GM12892 (cell line): ENCODE measurements around the gene HJURP.

Experiments used
- DNase-seq: peaks from one replicate; pipeline ENCODE4 v3.0.0; 2011; ENCODE audit not compliant: insufficient read length
- FAIRE-seq: peaks from 2 replicates; lab custom pipeline; 2011; peaks lifted over from hg19 to GRCh38; lab: Jason Lieb, UNC
- POLR2A ChIP-seq: IDR thresholded peaks from 2 replicates; pipeline ENCODE4 v1.6.1; 2011; ENCODE audit warnings: low read depth, low read length, control low read depth
- POLR2AphosphoS5 ChIP-seq: IDR thresholded peaks from 2 replicates; pipeline ENCODE4 v1.6.1; 2011; ENCODE audit warnings: low read depth, low read length, control low read depth
- TAF1 ChIP-seq: IDR thresholded peaks from 2 replicates; pipeline ENCODE4 v1.6.1; 2011; ENCODE audit warnings: low read depth, mild to moderate bottlenecking, control low read depth, low read length, borderline replicate concordance

HJURP gene

DNA sequence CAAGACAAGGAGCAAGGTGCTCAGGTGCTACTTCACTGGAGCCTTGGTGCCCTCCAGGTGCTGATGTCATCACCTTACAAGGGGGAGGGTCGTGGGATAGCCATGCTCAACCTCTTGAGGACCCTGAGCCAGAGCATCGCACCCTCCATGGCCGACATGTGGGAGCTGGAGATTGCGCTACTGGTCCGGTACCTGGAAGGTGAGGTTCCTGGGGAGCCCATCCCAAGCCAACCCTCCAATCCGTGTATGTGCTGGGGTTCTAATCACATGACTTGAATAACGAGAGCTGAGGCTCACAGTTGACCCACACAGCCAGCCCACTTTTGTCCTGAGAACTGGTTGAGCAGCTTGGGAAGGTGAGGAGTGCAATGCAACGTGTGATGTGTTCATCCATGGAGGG, 50.3 kb downstream of the HJURP start:
- TF ChIP-seq TAF1 (no peak), POLR2AphosphoS5 (no peak), POLR2A (no peak)
- no peak for DNase-seq
- no peak for FAIRE-seq

DNA sequence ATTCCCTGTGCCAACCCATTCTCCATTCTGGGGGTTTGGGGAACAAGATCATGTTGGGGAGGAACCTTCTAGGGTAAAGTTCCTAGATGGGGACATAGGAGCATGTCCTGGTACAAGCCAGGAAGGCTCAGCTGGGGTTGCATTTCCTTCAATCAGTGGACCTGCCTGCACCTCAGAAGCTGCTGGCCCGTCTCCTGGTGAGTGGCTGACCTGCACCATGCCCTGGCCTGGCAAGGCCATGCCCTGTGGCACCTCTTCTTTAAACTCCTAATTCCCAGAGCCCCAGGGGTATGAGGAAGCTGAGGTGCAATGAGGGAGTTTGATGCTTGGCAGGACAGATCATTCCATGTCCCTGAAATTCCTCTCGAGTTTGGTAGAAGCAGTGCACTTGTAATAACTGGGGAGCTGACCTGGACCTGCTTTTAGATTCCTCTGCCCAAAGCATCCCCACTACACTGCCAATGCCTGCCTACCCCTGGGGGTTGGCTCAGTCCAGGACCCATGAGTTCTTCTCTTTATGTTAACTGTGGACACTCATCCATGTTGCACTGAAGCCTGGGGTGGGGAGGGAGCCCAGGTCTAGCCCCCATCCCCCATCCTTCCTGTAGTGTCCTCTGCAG, 50.9 kb downstream of the HJURP start:
- FAIRE-seq = no peak
- TF ChIP-seq TAF1 (no peak), POLR2AphosphoS5 (no peak), POLR2A (no peak)
- no peak for DNase-seq

GRCh38 chr2:233802132-233802815, 52.1 kb downstream of the HJURP start:
- no peak for TF ChIP-seq POLR2A
- TF ChIP-seq POLR2AphosphoS5 = no peak
- TF ChIP-seq TAF1 = no peak
- no peak for FAIRE-seq

GRCh38 chr2:233801357-233802131, 52.8 kb downstream of the HJURP start:
- no peak for TF ChIP-seq POLR2A
- no peak for TF ChIP-seq POLR2AphosphoS5
- no peak for TF ChIP-seq TAF1
- no peak for FAIRE-seq
- DNase-seq = no peak

More at GRCh38 chr2:233802132-233802815, 52.1 kb downstream of the HJURP start:
- no peak for DNase-seq

DNA sequence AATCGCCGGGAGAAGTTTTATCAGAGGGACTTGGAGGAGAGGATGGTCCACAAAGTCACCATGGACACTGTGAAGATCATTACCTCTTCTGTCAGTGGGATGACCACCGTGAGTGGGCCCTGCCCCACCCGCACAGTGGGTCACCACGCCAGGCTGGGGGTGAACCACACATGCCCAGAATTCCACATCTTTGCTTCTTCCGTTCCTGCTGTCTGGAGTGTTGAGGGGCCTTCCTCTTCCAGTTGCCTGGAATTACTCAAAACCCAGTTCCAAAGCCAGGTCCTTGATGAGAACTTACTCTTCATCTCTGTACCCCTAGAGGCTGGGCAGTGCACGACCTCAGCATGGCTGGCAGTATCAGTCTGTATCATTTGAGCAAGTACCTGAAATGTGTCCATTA, 54.1 kb downstream of the HJURP start:
- FAIRE-seq = no peak
- no peak for DNase-seq
- no peak for TF ChIP-seq POLR2AphosphoS5
- no peak for TF ChIP-seq POLR2A
- no peak for TF ChIP-seq TAF1

- no peak for FAIRE-seq
- no peak for DNase-seq
These were observed 54.6 kb downstream of the HJURP start for GRCh38 chr2:233799716-233800115.

GRCh38 chr2:233799087-233799665, 55.2 kb downstream of the HJURP start:
- TF ChIP-seq POLR2AphosphoS5 (no peak), TAF1 (no peak), POLR2A (no peak)
- DNase-seq (no peak), FAIRE-seq (no peak)

More at GRCh38 chr2:233799716-233800115, 54.6 kb downstream of the HJURP start:
- no peak for TF ChIP-seq POLR2A

- FAIRE-seq = no peak
- TF ChIP-seq POLR2AphosphoS5 (no peak), TAF1 (no peak), POLR2A (no peak)
- no peak for DNase-seq
These were observed 55.8 kb downstream of the HJURP start for GRCh38 chr2:233798335-233799086.

DNA sequence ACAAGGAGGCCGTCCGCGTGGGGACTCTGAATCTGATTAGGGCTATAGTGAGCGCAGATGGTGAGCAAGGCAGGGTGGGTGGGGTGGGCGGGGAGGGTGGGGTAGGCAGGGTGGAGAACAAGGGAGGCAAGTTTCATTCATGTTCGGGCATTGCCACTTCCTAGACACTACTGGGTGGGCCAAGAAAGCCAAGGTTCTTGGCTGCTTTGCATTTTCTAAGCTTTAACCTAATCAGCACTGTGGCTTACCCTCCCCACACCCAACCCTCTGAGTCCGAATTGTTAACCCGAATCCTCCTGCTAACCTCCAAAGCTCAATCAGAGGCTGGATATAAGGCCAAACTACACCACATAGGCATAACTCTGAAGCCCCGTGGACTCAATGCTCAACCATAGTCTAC, 58.1 kb downstream of the HJURP start:
- FAIRE-seq (no peak), DNase-seq (no peak)
- no peak for TF ChIP-seq POLR2A
- no peak for TF ChIP-seq POLR2AphosphoS5
- no peak for TF ChIP-seq TAF1

- DNase-seq = no peak
- FAIRE-seq = no peak
- no peak for TF ChIP-seq POLR2A
These were observed 58.6 kb downstream of the HJURP start for GRCh38 chr2:233795735-233796171.

DNA sequence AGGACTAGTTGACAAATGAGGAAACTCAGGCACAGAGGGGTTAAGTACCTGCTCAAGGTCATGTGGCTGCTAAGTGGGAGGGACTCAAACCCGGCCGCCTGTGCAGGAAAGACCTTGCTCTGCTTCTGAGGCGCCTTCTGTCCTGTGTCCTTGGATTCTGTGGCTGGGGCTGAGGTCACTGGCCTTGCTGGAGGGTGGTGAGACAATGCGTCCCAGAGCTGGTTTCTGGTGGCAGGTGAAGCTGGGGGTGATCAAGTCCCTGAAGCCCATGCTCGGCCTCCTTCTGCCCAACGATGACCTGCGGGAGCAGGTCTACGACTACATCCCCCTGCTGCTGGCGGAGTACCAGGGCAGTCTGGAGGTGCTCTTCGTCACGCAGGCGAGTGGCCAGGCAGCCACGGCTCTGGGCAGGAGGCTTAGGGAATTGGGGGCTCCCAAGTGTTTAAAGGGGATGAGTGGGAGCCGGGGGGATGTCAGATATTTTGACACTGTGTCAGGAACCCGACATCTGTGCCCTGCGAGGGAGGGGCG, 60.1 kb downstream of the HJURP start:
- TF ChIP-seq POLR2A = no peak
- TF ChIP-seq POLR2AphosphoS5 = no peak
- FAIRE-seq = no peak
- no peak for DNase-seq
